Duodenal mucosa (tissue), 2 donors: ENCODE results near the gene APBB2.
"Not testable (repeated sequence)": the region's sequence is repeated elsewhere in the genome, so short reads cannot be mapped to it uniquely, and the experiment has no call there.

Experiments
- H3K27ac ChIP-seq: one replicate; pipeline ENCODE4 v1.7.0; 2013; ENCODE audit warnings: low read depth, low read length
- H3K27me3 ChIP-seq, 2 donors: one replicate each; pipeline ENCODE4 v1.7.0; 2013; ENCODE audit warnings: low read length in 2 of 2, control low read depth in 1 of 2; ENCODE audit not compliant: insufficient read depth in 2 of 2, control insufficient read depth in 1 of 2
- H3K36me3 ChIP-seq, 2 donors: one replicate each; pipeline ENCODE4 v1.7.0; 2013; ENCODE audit warnings: low read length in 2 of 2, control low read depth in 1 of 2; ENCODE audit not compliant: insufficient read depth in 2 of 2, control insufficient read depth in 1 of 2
- H3K4me1 ChIP-seq, 2 donors: one replicate each; pipeline ENCODE4 v1.7.0; 2013; ENCODE audit warnings: low read length in 2 of 2, control low read depth in 1 of 2; ENCODE audit not compliant: insufficient read depth in 2 of 2, control insufficient read depth in 1 of 2
- H3K4me3 ChIP-seq, 2 donors: one replicate each; pipeline ENCODE4 v1.7.0; 2013; ENCODE audit warnings: low read length in 2 of 2, low read depth in 1 of 2
- H3K9ac ChIP-seq, 2 donors: one replicate each; pipeline ENCODE4 v1.7.0; 2013; ENCODE audit warnings: low read length in 2 of 2, low read depth in 1 of 2
- H3K9me3 ChIP-seq, 2 donors: one replicate each; pipeline ENCODE4 v1.7.0; 2013; ENCODE audit warnings: low read length in 2 of 2, control low read depth in 1 of 2; ENCODE audit not compliant: control insufficient read depth in 1 of 2

The APBB2 gene

GRCh38 chr4:40822420-40823166, 391.7 kb downstream of the APBB2 start:
- Histone ChIP-seq H3K27ac (no peak overlapping the region), H3K9me3 (no peaks in the 10 kb centered on the region), H3K36me3 (peaks cover 1 to 29% of the 10 kb centered on the region in 2 donors), H3K9ac (no peak overlapping the region), H3K4me1 (no peaks in the 10 kb centered on the region), H3K4me3 (no peak overlapping the region), H3K27me3 (no peaks in the 10 kb centered on the region)

GRCh38 chr4:40820101-40820500, 394.2 kb downstream of the APBB2 start:
- Histone ChIP-seq H3K9me3 (no peaks in the 10 kb centered on the region), H3K4me1 (no peaks in the 10 kb centered on the region), H3K27ac (no peak overlapping the region), H3K27me3 (no peaks in the 10 kb centered on the region), H3K4me3 (no peak overlapping the region), H3K36me3 (peaks cover 0 to 28% of the 10 kb centered on the region in 2 donors), H3K9ac (no peak overlapping the region)

GRCh38 chr4:40817157-40817556, 397.2 kb downstream of the APBB2 start:
- not testable (repeated sequence) for H3K27me3 ChIP-seq, H3K4me3 ChIP-seq, H3K27ac ChIP-seq, H3K4me1 ChIP-seq, H3K9me3 ChIP-seq, H3K9ac ChIP-seq
- peaks cover 4 to 25% of the 10 kb centered on the region in 2 donors for H3K36me3 ChIP-seq

- Histone ChIP-seq H3K9me3 (no peaks in the 10 kb centered on the region), H3K27ac (no peak overlapping the region), H3K4me3 (no peak overlapping the region), H3K27me3 (no peaks in the 10 kb centered on the region), H3K4me1 (no peaks in the 10 kb centered on the region), H3K36me3 (peaks cover 4 to 17% of the 10 kb centered on the region in 2 donors), H3K9ac (no peak overlapping the region)
Observed at GRCh38 chr4:40812856-40813255, 401.5 kb downstream of the APBB2 start.

- peaks cover 4 to 17% of the 10 kb centered on the region in 2 donors for H3K36me3 ChIP-seq
- H3K4me1 ChIP-seq = no peaks in the 10 kb centered on the region
- H3K4me3 ChIP-seq = no peak overlapping the region
- H3K9ac ChIP-seq = no peak overlapping the region
- no peaks in the 10 kb centered on the region for H3K27me3 ChIP-seq
- no peaks in the 10 kb centered on the region for H3K9me3 ChIP-seq
- H3K27ac ChIP-seq = no peak overlapping the region
Observed at GRCh38 chr4:40812386-40812785, 402.0 kb downstream of the APBB2 start.

- Histone ChIP-seq H3K9ac (no peak overlapping the region), H3K9me3 (no peaks in the 10 kb centered on the region), H3K4me3 (no peak overlapping the region), H3K27ac (no peak overlapping the region), H3K36me3 (peaks cover 4 to 17% of the 10 kb centered on the region in 2 donors), H3K27me3 (no peaks in the 10 kb centered on the region), H3K4me1 (no peaks in the 10 kb centered on the region)
Observed at GRCh38 chr4:40811956-40812355, 402.4 kb downstream of the APBB2 start.

GRCh38 chr4:40808926-40809457, 405.4 kb downstream of the APBB2 start:
- H3K27me3 ChIP-seq = no peaks in the 10 kb centered on the region
- no peak overlapping the region for H3K4me3 ChIP-seq
- no peak overlapping the region for H3K9ac ChIP-seq
- no peak overlapping the region for H3K27ac ChIP-seq
- no peaks in the 10 kb centered on the region for H3K4me1 ChIP-seq
- H3K36me3 ChIP-seq = peaks cover 0 to 3% of the 10 kb centered on the region in 2 donors
- no peaks in the 10 kb centered on the region for H3K9me3 ChIP-seq

GRCh38 chr4:40804598-40804997, 409.7 kb downstream of the APBB2 start:
- H3K4me3 ChIP-seq = no peak overlapping the region
- H3K36me3 ChIP-seq = no peaks in the 10 kb centered on the region
- H3K4me1 ChIP-seq = no peaks in the 10 kb centered on the region
- H3K9ac ChIP-seq = no peak overlapping the region
- no peaks in the 10 kb centered on the region for H3K27me3 ChIP-seq
- no peak overlapping the region for H3K27ac ChIP-seq
- H3K9me3 ChIP-seq = no peaks in the 10 kb centered on the region

GRCh38 chr4:40800064-40800463, 414.3 kb downstream of the APBB2 start:
- Histone ChIP-seq H3K27ac (no peak overlapping the region), H3K4me3 (no peak overlapping the region), H3K27me3 (no peaks in the 10 kb centered on the region), H3K4me1 (no peaks in the 10 kb centered on the region), H3K9ac (no peak overlapping the region), H3K9me3 (no peaks in the 10 kb centered on the region), H3K36me3 (no peaks in the 10 kb centered on the region)

GRCh38 chr4:40789771-40790170, 424.6 kb downstream of the APBB2 start:
- H3K4me3 ChIP-seq = no peak overlapping the region
- H3K4me1 ChIP-seq = peaks cover 3 to 6% of the 10 kb centered on the region in 2 donors
- H3K27ac ChIP-seq = no peak overlapping the region
- H3K36me3 ChIP-seq = no peaks in the 10 kb centered on the region
- no peak overlapping the region for H3K9ac ChIP-seq
- no peaks in the 10 kb centered on the region for H3K27me3 ChIP-seq
- no peaks in the 10 kb centered on the region for H3K9me3 ChIP-seq
